ENCODE measurements around the gene FATE1. TPM values are rescaled to one million over a fixed set of nuclear protein-coding genes. Genes with fewer than 3 reads are reported as not detected.

FATE1 gene
- under 1 TPM in 1 of 4 donors, not detected in 3; 0.42 TPM for total RNA-seq

- no peak for ATAC-seq
These were observed at the start of gene FATE1 for GRCh38 chrX:151715752-151716151. FATE1 (plus strand) TSS chrX:151716035; CDS start chrX:151716120, 85 bp downstream.

GRCh38 chrX:151675121-151675746 is 40.6 kb upstream of the FATE1 start:
- Histone ChIP-seq H3K36me3 (no peaks in the 10 kb centered on the region), H3K4me1 (no peaks in the 10 kb centered on the region), H3K4me3 (no peak overlapping the region), H3K27me3 (no peaks in the 10 kb centered on the region), H3K9me3 (no peaks in the 10 kb centered on the region), H3K27ac (no peak overlapping the region)
- ATAC-seq = no peak
- WGBS, 2 donors (ENCODE audit: low coverage in 1 of 2) = 55 to 60% methylated on average over 1 to 3 of the region's 6 CpGs
- no peak for TF ChIP-seq CTCF (IDR thresholded peaks at IDR 0.05)
- TF ChIP-seq POLR2A (IDR thresholded peaks at IDR 0.05) = no peak
- TF ChIP-seq EP300 (IDR thresholded peaks at IDR 0.05) = no peak

More at GRCh38 chrX:151715752-151716151, at the start of gene FATE1:
- WGBS, 2 donors (ENCODE audit: low coverage in 1 of 2) = 100% methylated on average over 1 of the region's 3 CpGs; no CpG with 5 or more reads in 1 of the 2 donors
- H3K27me3 ChIP-seq = no peaks in the 10 kb centered on the region
- no peak within 1 kb of the TSS for H3K4me3 ChIP-seq
- no peaks in the 10 kb centered on the region for H3K36me3 ChIP-seq
- H3K4me1 ChIP-seq = no peaks in the 10 kb centered on the region
- TF ChIP-seq POLR2AphosphoS5 (IDR thresholded peaks at IDR 0.05) (no peak), POLR2A (IDR thresholded peaks at IDR 0.05) (no peak), EP300 (IDR thresholded peaks at IDR 0.05) (no peak), CTCF (IDR thresholded peaks at IDR 0.05) (no peak)
- H3K27ac ChIP-seq = no peak within 1 kb of the TSS
- no peaks in the 10 kb centered on the region for H3K9me3 ChIP-seq

- Histone ChIP-seq H3K4me1 (no peaks in the 10 kb centered on the region), H3K27me3 (no peaks in the 10 kb centered on the region), H3K9me3 (no peaks in the 10 kb centered on the region), H3K36me3 (no peaks in the 10 kb centered on the region), H3K27ac (no peak overlapping the region), H3K4me3 (no peak overlapping the region)
- WGBS, 2 donors (ENCODE audit: low coverage in 1 of 2) = 53 to 60% methylated on average over 1 to 3 of the region's 4 CpGs
- TF ChIP-seq EP300 (IDR thresholded peaks at IDR 0.05) (no peak), POLR2A (IDR thresholded peaks at IDR 0.05) (no peak), POLR2AphosphoS5 (IDR thresholded peaks at IDR 0.05) (no peak), CTCF (IDR thresholded peaks at IDR 0.05) (no peak)
- ATAC-seq = no peak
These were observed 39.6 kb upstream of the FATE1 start for GRCh38 chrX:151676196-151676595.

- ATAC-seq = no peak
- no peak overlapping the region for H3K4me3 ChIP-seq
- no peaks in the 10 kb centered on the region for H3K27me3 ChIP-seq
- no peaks in the 10 kb centered on the region for H3K9me3 ChIP-seq
- TF ChIP-seq POLR2AphosphoS5 (IDR thresholded peaks at IDR 0.05) (no peak), CTCF (IDR thresholded peaks at IDR 0.05) (no peak), EP300 (IDR thresholded peaks at IDR 0.05) (no peak), POLR2A (IDR thresholded peaks at IDR 0.05) (no peak)
- no peaks in the 10 kb centered on the region for H3K4me1 ChIP-seq
- H3K36me3 ChIP-seq = no peaks in the 10 kb centered on the region
- WGBS, 2 donors (ENCODE audit: low coverage in 1 of 2) = 16 to 47% methylated on average over 3 of the region's 5 CpGs
- H3K27ac ChIP-seq = no peak overlapping the region
These were observed 35.9 kb upstream of the FATE1 start for GRCh38 chrX:151679798-151680402.

- no peak for ATAC-seq
- 20 to 30% methylated on average over 1 to 3 of the region's 4 CpGs for WGBS, 2 donors (ENCODE audit: low coverage in 1 of 2)
- no peaks in the 10 kb centered on the region for H3K27me3 ChIP-seq
- no peaks in the 10 kb centered on the region for H3K36me3 ChIP-seq
- no peak overlapping the region for H3K4me3 ChIP-seq
- no peaks in the 10 kb centered on the region for H3K4me1 ChIP-seq
- TF ChIP-seq POLR2AphosphoS5 (IDR thresholded peaks at IDR 0.05) (no peak), CTCF (IDR thresholded peaks at IDR 0.05) (peak in 3 of 4 experiments; percentile 35 to 51 (median 42))
- H3K27ac ChIP-seq = no peak overlapping the region
- no peaks in the 10 kb centered on the region for H3K9me3 ChIP-seq
These were observed 35.0 kb upstream of the FATE1 start for GRCh38 chrX:151680805-151681204.
